Mononuclear cell (primary cell): ENCODE measurements around the gene ZNF366. TPM values are rescaled to one million over a fixed set of nuclear protein-coding genes. Genes with fewer than 3 reads are reported as not detected.

Experiments
- H3K27me3 ChIP-seq: 2 replicates; pipeline ENCODE4 v1.6.0; 2011; ENCODE audit warnings: low read length, control low read depth; ENCODE audit not compliant: insufficient read depth
- H3K4me1 ChIP-seq: 2 replicates; pipeline ENCODE4 v1.5.1; 2011; ENCODE audit warnings: mild to moderate bottlenecking, low read length, control low read depth; ENCODE audit not compliant: insufficient read depth
- H3K4me3 ChIP-seq: 2 replicates; pipeline ENCODE4 v1.5.1; 2011; ENCODE audit warnings: mild to moderate bottlenecking, low read length, moderate library complexity
- H3K9me3 ChIP-seq: 2 replicates; pipeline ENCODE4 v1.5.1; 2011; ENCODE audit warnings: low read depth, mild to moderate bottlenecking, control low read depth, low read length
- total RNA-seq: library from RNA; depleted of rRNA; stranded (reverse); fragments of >200 nt; gene quantifications from one replicate; pipeline ENCODE4 v1.2.3, GENCODE V29; 2012

Gene ZNF366
- total RNA-seq, 1 donor = 0.10 TPM

- no peaks in the 10 kb centered on the region for H3K27me3 ChIP-seq
- H3K4me1 ChIP-seq = peaks cover 41% of the 10 kb centered on the region
- H3K9me3 ChIP-seq = no peaks in the 10 kb centered on the region
- H3K4me3 ChIP-seq = no peak overlapping the region
Measured at GRCh38 chr5:72472031-72472430, 35.2 kb downstream of the ZNF366 start.

GRCh38 chr5:72470826-72471225 is 36.4 kb downstream of the ZNF366 start:
- no peak overlapping the region for H3K4me3 ChIP-seq
- H3K9me3 ChIP-seq = no peaks in the 10 kb centered on the region
- H3K27me3 ChIP-seq = no peaks in the 10 kb centered on the region
- peaks cover 48% of the 10 kb centered on the region for H3K4me1 ChIP-seq

GRCh38 chr5:72468606-72469005 is 38.6 kb downstream of the ZNF366 start:
- Histone ChIP-seq H3K4me3 (no peak overlapping the region), H3K9me3 (no peaks in the 10 kb centered on the region), H3K27me3 (no peaks in the 10 kb centered on the region), H3K4me1 (peaks cover 49% of the 10 kb centered on the region)

GRCh38 chr5:72468024-72468423 is 39.2 kb downstream of the ZNF366 start:
- peaks cover 43% of the 10 kb centered on the region for H3K4me1 ChIP-seq
- H3K4me3 ChIP-seq = no peak overlapping the region
- no peaks in the 10 kb centered on the region for H3K27me3 ChIP-seq
- no peaks in the 10 kb centered on the region for H3K9me3 ChIP-seq

- peaks cover 38% of the 10 kb centered on the region for H3K4me1 ChIP-seq
- no peaks in the 10 kb centered on the region for H3K27me3 ChIP-seq
- no peaks in the 10 kb centered on the region for H3K9me3 ChIP-seq
- no peak overlapping the region for H3K4me3 ChIP-seq
Measured at GRCh38 chr5:72467461-72467860, 39.7 kb downstream of the ZNF366 start.

- H3K4me3 ChIP-seq = no peak overlapping the region
- no peaks in the 10 kb centered on the region for H3K9me3 ChIP-seq
- no peaks in the 10 kb centered on the region for H3K27me3 ChIP-seq
- peaks cover 26% of the 10 kb centered on the region for H3K4me1 ChIP-seq
Measured at GRCh38 chr5:72465601-72466563, 41.3 kb downstream of the ZNF366 start.

GRCh38 chr5:72465066-72465465 is 42.1 kb downstream of the ZNF366 start:
- H3K4me1 ChIP-seq = peaks cover 26% of the 10 kb centered on the region
- no peaks in the 10 kb centered on the region for H3K27me3 ChIP-seq
- H3K9me3 ChIP-seq = no peaks in the 10 kb centered on the region
- no peak overlapping the region for H3K4me3 ChIP-seq

- Histone ChIP-seq H3K9me3 (no peaks in the 10 kb centered on the region), H3K27me3 (no peaks in the 10 kb centered on the region), H3K4me3 (no peak overlapping the region), H3K4me1 (peaks cover 26% of the 10 kb centered on the region)
Measured at GRCh38 chr5:72464071-72464470, 43.1 kb downstream of the ZNF366 start.

GRCh38 chr5:72463449-72464052 is 43.7 kb downstream of the ZNF366 start:
- H3K9me3 ChIP-seq = no peaks in the 10 kb centered on the region
- peaks cover 26% of the 10 kb centered on the region for H3K4me1 ChIP-seq
- H3K4me3 ChIP-seq = no peak overlapping the region
- no peaks in the 10 kb centered on the region for H3K27me3 ChIP-seq

- Histone ChIP-seq H3K9me3 (no peaks in the 10 kb centered on the region), H3K4me1 (peaks cover 3% of the 10 kb centered on the region), H3K27me3 (no peaks in the 10 kb centered on the region), H3K4me3 (no peak overlapping the region)
Measured at GRCh38 chr5:72460413-72460812, 46.8 kb downstream of the ZNF366 start.

GRCh38 chr5:72459913-72460312 is 47.3 kb downstream of the ZNF366 start:
- Histone ChIP-seq H3K4me3 (no peak overlapping the region), H3K9me3 (no peaks in the 10 kb centered on the region), H3K27me3 (no peaks in the 10 kb centered on the region), H3K4me1 (no peaks in the 10 kb centered on the region)

GRCh38 chr5:72459089-72459661 is 48.0 kb downstream of the ZNF366 start:
- Histone ChIP-seq H3K9me3 (no peaks in the 10 kb centered on the region), H3K4me3 (no peak overlapping the region), H3K4me1 (no peaks in the 10 kb centered on the region), H3K27me3 (no peaks in the 10 kb centered on the region)

GRCh38 chr5:72458407-72458806 is 48.8 kb downstream of the ZNF366 start:
- Histone ChIP-seq H3K27me3 (no peaks in the 10 kb centered on the region), H3K4me3 (no peak overlapping the region), H3K9me3 (no peaks in the 10 kb centered on the region), H3K4me1 (no peaks in the 10 kb centered on the region)

- H3K4me1 ChIP-seq = peaks cover 4% of the 10 kb centered on the region
Measured at GRCh38 chr5:72457491-72457890, 49.7 kb downstream of the ZNF366 start.

GRCh38 chr5:72456391-72457074 is 50.7 kb downstream of the ZNF366 start:
- peaks cover 14% of the 10 kb centered on the region for H3K4me1 ChIP-seq
- H3K9me3 ChIP-seq = no peaks in the 10 kb centered on the region
- no peak overlapping the region for H3K4me3 ChIP-seq
- no peaks in the 10 kb centered on the region for H3K27me3 ChIP-seq

More at GRCh38 chr5:72457491-72457890, 49.7 kb downstream of the ZNF366 start:
- Histone ChIP-seq H3K4me3 (no peak overlapping the region), H3K27me3 (no peaks in the 10 kb centered on the region), H3K9me3 (no peaks in the 10 kb centered on the region)
